ENCODE data around the gene ANAPC10. TPM values are rescaled to one million over a fixed set of nuclear protein-coding genes. Genes with fewer than 3 reads are reported as not detected.

Gene ANAPC10
- total and polyA plus RNA-seq, 2 experiments from 2014 or later: 34.4 to 59.2 TPM

- Histone ChIP-seq H4K20me1 (replicated peaks; ENCODE audit: insufficient read depth) (no peaks in the 10 kb centered on the region; the same call in 1 of the 2 replicates), H3K79me2 (replicated peaks; ENCODE audit: insufficient read depth) (peaks cover 40% of the 10 kb centered on the region)
- TF ChIP-seq ZNF331 (CRISPR knock-in tag; IDR thresholded peaks at IDR 0.05; ENCODE audit: low read depth): no peak
- TF ChIP-seq, protein P1, sequence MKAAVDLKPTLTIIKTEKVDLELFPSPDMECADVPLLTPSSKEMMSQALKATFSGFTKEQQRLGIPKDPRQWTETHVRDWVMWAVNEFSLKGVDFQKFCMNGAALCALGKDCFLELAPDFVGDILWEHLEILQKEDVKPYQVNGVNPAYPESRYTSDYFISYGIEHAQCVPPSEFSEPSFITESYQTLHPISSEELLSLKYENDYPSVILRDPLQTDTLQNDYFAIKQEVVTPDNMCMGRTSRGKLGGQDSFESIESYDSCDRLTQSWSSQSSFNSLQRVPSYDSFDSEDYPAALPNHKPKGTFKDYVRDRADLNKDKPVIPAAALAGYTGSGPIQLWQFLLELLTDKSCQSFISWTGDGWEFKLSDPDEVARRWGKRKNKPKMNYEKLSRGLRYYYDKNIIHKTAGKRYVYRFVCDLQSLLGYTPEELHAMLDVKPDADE (IDR thresholded peaks at IDR 0.05): no peak
- TF ChIP-seq CREB1 (CRISPR knock-in tag; IDR thresholded peaks at IDR 0.05; ENCODE audit: low read depth): no peak
- no peak for TF ChIP-seq POLR2AphosphoS5 (IDR thresholded peaks at IDR 0.05; ENCODE audit: low read depth)
- no peak for TF ChIP-seq EZH2 (IDR thresholded peaks at IDR 0.05; ENCODE audit: low read depth, unreplicated experiment)
- TF ChIP-seq, protein P2, sequence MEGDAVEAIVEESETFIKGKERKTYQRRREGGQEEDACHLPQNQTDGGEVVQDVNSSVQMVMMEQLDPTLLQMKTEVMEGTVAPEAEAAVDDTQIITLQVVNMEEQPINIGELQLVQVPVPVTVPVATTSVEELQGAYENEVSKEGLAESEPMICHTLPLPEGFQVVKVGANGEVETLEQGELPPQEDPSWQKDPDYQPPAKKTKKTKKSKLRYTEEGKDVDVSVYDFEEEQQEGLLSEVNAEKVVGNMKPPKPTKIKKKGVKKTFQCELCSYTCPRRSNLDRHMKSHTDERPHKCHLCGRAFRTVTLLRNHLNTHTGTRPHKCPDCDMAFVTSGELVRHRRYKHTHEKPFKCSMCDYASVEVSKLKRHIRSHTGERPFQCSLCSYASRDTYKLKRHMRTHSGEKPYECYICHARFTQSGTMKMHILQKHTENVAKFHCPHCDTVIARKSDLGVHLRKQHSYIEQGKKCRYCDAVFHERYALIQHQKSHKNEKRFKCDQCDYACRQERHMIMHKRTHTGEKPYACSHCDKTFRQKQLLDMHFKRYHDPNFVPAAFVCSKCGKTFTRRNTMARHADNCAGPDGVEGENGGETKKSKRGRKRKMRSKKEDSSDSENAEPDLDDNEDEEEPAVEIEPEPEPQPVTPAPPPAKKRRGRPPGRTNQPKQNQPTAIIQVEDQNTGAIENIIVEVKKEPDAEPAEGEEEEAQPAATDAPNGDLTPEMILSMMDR (conservative IDR thresholded peaks at IDR 0.05; ENCODE audit: low read depth in 2 of 2): no peak
Measured at GRCh38 chr4:145075742-145076468, 22.1 kb downstream of the ANAPC10 start.

DNA sequence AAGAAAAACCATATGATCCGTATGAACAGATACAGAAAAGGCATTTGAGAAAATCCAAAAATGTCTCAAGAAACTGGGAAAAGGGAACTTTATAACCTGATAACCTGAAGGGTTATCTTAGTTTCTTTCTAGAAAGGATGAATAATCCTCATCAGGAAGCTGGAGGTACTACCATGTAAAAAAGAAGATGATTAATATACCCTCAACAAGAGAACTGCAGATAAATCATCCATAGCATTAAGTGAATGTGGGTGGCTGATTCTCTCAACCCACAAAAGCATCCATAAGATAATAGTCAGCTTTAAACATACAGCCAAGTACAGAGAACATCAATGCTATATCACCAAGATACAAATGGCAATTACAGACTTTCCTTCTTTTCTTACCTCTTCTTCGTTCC lies 26.4 kb downstream of the ANAPC10 start:
- Histone ChIP-seq H3F3A (replicated peaks; ENCODE audit: low read depth) (no peaks in the 10 kb centered on the region), H4K20me1 (replicated peaks; ENCODE audit: insufficient read depth) (peaks cover 3% of the 10 kb centered on the region; the same call in 1 of the 2 replicates), H3K79me2 (replicated peaks; ENCODE audit: insufficient read depth) (peaks cover 9% of the 10 kb centered on the region), H3K27ac (ENCODE audit: low read depth) (no peak overlapping the region), H3K4me3 (no peak overlapping the region), H3K36me3 (ENCODE audit: insufficient read depth) (no peaks in the 10 kb centered on the region), H3K27me3 (ENCODE audit: insufficient read depth) (no peaks in the 10 kb centered on the region), H2AFZ (no peak overlapping the region), H3K9me2 (ENCODE audit: insufficient read depth) (no peaks in the 10 kb centered on the region), H3K4me1 (ENCODE audit: insufficient read depth) (peaks cover 6% of the 10 kb centered on the region), H3K4me2 (no peak overlapping the region)
- Mint-ChIP-seq H3K9me3 (no peaks in the 10 kb centered on the region), H3K4me3 (no peak overlapping the region), H3K27ac (no peak overlapping the region), H3K27me3 (ENCODE audit: insufficient read depth, low read depth, poor library complexity) (no peaks in the 10 kb centered on the region), H3K36me3 (ENCODE audit: low read depth) (peaks cover 6% of the 10 kb centered on the region), H3K4me1 (peaks cover 13% of the 10 kb centered on the region)
- ATAC-seq: no peak
- DNase-seq (ENCODE audit: low spot score): no peak
- TF ChIP-seq ZNF331 (CRISPR knock-in tag; IDR thresholded peaks at IDR 0.05; ENCODE audit: low read depth) (no peak), EZH2 (IDR thresholded peaks at IDR 0.05; ENCODE audit: low read depth, unreplicated experiment) (no peak), JUNB (IDR thresholded peaks at IDR 0.05; ENCODE audit: unreplicated experiment) (no peak), ZNF114 (CRISPR knock-in tag; IDR thresholded peaks at IDR 0.05) (no peak), CREB1 (CRISPR knock-in tag; IDR thresholded peaks at IDR 0.05; ENCODE audit: low read depth) (no peak), EZH2phosphoT487 (IDR thresholded peaks at IDR 0.05; ENCODE audit: unreplicated experiment) (no peak), POLR2AphosphoS5 (IDR thresholded peaks at IDR 0.05; ENCODE audit: low read depth) (no peak), STAT1 (IDR thresholded peaks at IDR 0.05; ENCODE audit: unreplicated experiment) (no peak)
- TF ChIP-seq, protein P1 (IDR thresholded peaks at IDR 0.05): no peak
- TF ChIP-seq, protein P3, sequence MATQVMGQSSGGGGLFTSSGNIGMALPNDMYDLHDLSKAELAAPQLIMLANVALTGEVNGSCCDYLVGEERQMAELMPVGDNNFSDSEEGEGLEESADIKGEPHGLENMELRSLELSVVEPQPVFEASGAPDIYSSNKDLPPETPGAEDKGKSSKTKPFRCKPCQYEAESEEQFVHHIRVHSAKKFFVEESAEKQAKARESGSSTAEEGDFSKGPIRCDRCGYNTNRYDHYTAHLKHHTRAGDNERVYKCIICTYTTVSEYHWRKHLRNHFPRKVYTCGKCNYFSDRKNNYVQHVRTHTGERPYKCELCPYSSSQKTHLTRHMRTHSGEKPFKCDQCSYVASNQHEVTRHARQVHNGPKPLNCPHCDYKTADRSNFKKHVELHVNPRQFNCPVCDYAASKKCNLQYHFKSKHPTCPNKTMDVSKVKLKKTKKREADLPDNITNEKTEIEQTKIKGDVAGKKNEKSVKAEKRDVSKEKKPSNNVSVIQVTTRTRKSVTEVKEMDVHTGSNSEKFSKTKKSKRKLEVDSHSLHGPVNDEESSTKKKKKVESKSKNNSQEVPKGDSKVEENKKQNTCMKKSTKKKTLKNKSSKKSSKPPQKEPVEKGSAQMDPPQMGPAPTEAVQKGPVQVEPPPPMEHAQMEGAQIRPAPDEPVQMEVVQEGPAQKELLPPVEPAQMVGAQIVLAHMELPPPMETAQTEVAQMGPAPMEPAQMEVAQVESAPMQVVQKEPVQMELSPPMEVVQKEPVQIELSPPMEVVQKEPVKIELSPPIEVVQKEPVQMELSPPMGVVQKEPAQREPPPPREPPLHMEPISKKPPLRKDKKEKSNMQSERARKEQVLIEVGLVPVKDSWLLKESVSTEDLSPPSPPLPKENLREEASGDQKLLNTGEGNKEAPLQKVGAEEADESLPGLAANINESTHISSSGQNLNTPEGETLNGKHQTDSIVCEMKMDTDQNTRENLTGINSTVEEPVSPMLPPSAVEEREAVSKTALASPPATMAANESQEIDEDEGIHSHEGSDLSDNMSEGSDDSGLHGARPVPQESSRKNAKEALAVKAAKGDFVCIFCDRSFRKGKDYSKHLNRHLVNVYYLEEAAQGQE (IDR thresholded peaks at IDR 0.05; ENCODE audit: unreplicated experiment): no peak
- TF ChIP-seq, protein P2 (conservative IDR thresholded peaks at IDR 0.05; ENCODE audit: low read depth in 2 of 2): no peak

More at GRCh38 chr4:145075742-145076468, 22.1 kb downstream of the ANAPC10 start:
- no peak overlapping the region for H3K4me3 Mint-ChIP-seq
- H3K9me3 Mint-ChIP-seq: peaks cover 6% of the 10 kb centered on the region; the same call in 2 of the 3 replicates
- H3K27me3 Mint-ChIP-seq (ENCODE audit: insufficient read depth, low read depth, poor library complexity): no peaks in the 10 kb centered on the region
- H3K27ac Mint-ChIP-seq: no peak overlapping the region
- Histone ChIP-seq H3K4me1 (ENCODE audit: insufficient read depth) (no peaks in the 10 kb centered on the region), H3F3A (replicated peaks; ENCODE audit: low read depth) (no peaks in the 10 kb centered on the region), H3K9me2 (ENCODE audit: insufficient read depth) (no peaks in the 10 kb centered on the region), H3K27ac (ENCODE audit: low read depth) (no peak overlapping the region), H2AFZ (no peak overlapping the region), H3K36me3 (ENCODE audit: insufficient read depth) (no peaks in the 10 kb centered on the region), H3K27me3 (ENCODE audit: insufficient read depth) (no peaks in the 10 kb centered on the region), H3K4me3 (no peak overlapping the region), H3K4me2 (no peak overlapping the region)
- H3K36me3 Mint-ChIP-seq (ENCODE audit: low read depth): peaks cover 41% of the 10 kb centered on the region
- DNase-seq (ENCODE audit: low spot score) (no peak), ATAC-seq (no peak)
- peaks cover 6% of the 10 kb centered on the region; the same call in 1 of the 3 replicates for H3K4me1 Mint-ChIP-seq

Measured in GM23338 (cell line).